ENCODE data around the gene ACAA1. TPM values are rescaled to one million over a fixed set of nuclear protein-coding genes. Genes with fewer than 3 reads are reported as not detected.
"Not testable (repeated sequence)": the region's sequence is repeated elsewhere in the genome, so short reads cannot be mapped to it uniquely, and the experiment has no call there.

The ACAA1 gene
- polyA plus RNA-seq, 1 experiment: 47.6 TPM

- peaks cover 5% of the 10 kb centered on the region; the same call in 1 of the 2 replicates for H3K9me3 ChIP-seq (ENCODE audit: control insufficient read depth, insufficient read depth, low read length)
- H3K4me3 ChIP-seq (ENCODE audit: low read depth, low read length): no peak overlapping the region
- ChIA-PET CTCF (no interaction called here), POLR2A (no interaction called here)
- H3K27me3 ChIP-seq (ENCODE audit: control insufficient read depth, insufficient read depth, low read length): no peaks in the 10 kb centered on the region
- no peak for TF ChIP-seq CTCF (IDR thresholded peaks at IDR 0.05; ENCODE audit: low read depth, low read length)
- no peak overlapping the region for H3K27ac ChIP-seq (ENCODE audit: low read depth, low read length)
- DNase-seq (ENCODE audit: low read depth, low spot score): peak; percentile 1
Observed at GRCh38 chr3:38084334-38085310, 52.3 kb downstream of the ACAA1 start.

GRCh38 chr3:38083871-38084333 lies 53.0 kb downstream of the ACAA1 start:
- peaks cover 5% of the 10 kb centered on the region; the same call in 1 of the 2 replicates for H3K9me3 ChIP-seq (ENCODE audit: control insufficient read depth, insufficient read depth, low read length)
- no peak overlapping the region for H3K4me3 ChIP-seq (ENCODE audit: low read depth, low read length)
- CTCF ChIA-PET: no interaction called here
- no peak for DNase-seq (ENCODE audit: low read depth, low spot score)
- H3K27me3 ChIP-seq (ENCODE audit: control insufficient read depth, insufficient read depth, low read length): no peaks in the 10 kb centered on the region
- H3K27ac ChIP-seq (ENCODE audit: low read depth, low read length): no peak overlapping the region
- POLR2A ChIA-PET: no interaction called here
- no peak for TF ChIP-seq CTCF (IDR thresholded peaks at IDR 0.05; ENCODE audit: low read depth, low read length)

- DNase-seq (ENCODE audit: low read depth, low spot score); H3K27ac ChIP-seq (ENCODE audit: low read depth, low read length); H3K27me3 ChIP-seq (ENCODE audit: control insufficient read depth, insufficient read depth, low read length); POLR2A ChIA-PET; H3K4me3 ChIP-seq (ENCODE audit: low read depth, low read length); CTCF ChIA-PET; H3K9me3 ChIP-seq (ENCODE audit: control insufficient read depth, insufficient read depth, low read length): not testable (repeated sequence)
Observed at GRCh38 chr3:38083254-38083653, 53.7 kb downstream of the ACAA1 start.

- POLR2A ChIA-PET; CTCF ChIA-PET; H3K27me3 ChIP-seq (ENCODE audit: control insufficient read depth, insufficient read depth, low read length); H3K27ac ChIP-seq (ENCODE audit: low read depth, low read length); H3K4me3 ChIP-seq (ENCODE audit: low read depth, low read length); H3K9me3 ChIP-seq (ENCODE audit: control insufficient read depth, insufficient read depth, low read length); DNase-seq (ENCODE audit: low read depth, low spot score): not testable (repeated sequence)
Observed at GRCh38 chr3:38082296-38082695, 54.6 kb downstream of the ACAA1 start.

GRCh38 chr3:38077073-38077472 lies 59.9 kb downstream of the ACAA1 start:
- H3K27me3 ChIP-seq (ENCODE audit: control insufficient read depth, insufficient read depth, low read length); H3K4me3 ChIP-seq (ENCODE audit: low read depth, low read length); H3K27ac ChIP-seq (ENCODE audit: low read depth, low read length); POLR2A ChIA-PET; DNase-seq (ENCODE audit: low read depth, low spot score); CTCF ChIA-PET; H3K9me3 ChIP-seq (ENCODE audit: control insufficient read depth, insufficient read depth, low read length): not testable (repeated sequence)

Small RNA genes within 50 kb of the gene (small RNA-seq; reads per million reads assigned to genes)
- gene RF00019 (ENCODE audit: insufficient read length, low read depth): not detected

Other genes starting within 250 kb of the ACAA1 start
- gene VILL, start 146.3 kb downstream of the ACAA1 start, polyA plus RNA-seq (2011; rRNA removed): 2.6 and 5.3 TPM in 2 replicates
- 14.4 and 17.0 TPM in 2 replicates for gene PLCD1, start 107.5 kb downstream of the ACAA1 start, polyA plus RNA-seq (2011; rRNA removed)
- 0.04 and 0.06 TPM in 2 replicates for gene DLEC1, start 97.9 kb downstream of the ACAA1 start, polyA plus RNA-seq (2011; rRNA removed)
- gene MYD88, start 1.5 kb upstream of the ACAA1 start, polyA plus RNA-seq (2011; rRNA removed): 32.4 and 47.0 TPM in 2 replicates
- gene OXSR1, start 28.4 kb upstream of the ACAA1 start, polyA plus RNA-seq (2011; rRNA removed): 34.7 and 42.3 TPM in 2 replicates
- gene SLC22A13, start 128.7 kb upstream of the ACAA1 start, polyA plus RNA-seq (2011; rRNA removed): 0.15 and 0.19 TPM in 2 replicates
- gene SLC22A14, start 145.2 kb upstream of the ACAA1 start, polyA plus RNA-seq (2011; rRNA removed): not detected in 2 replicates
- gene XYLB, start 209.7 kb upstream of the ACAA1 start, polyA plus RNA-seq (2011; rRNA removed): 3.1 and 4.0 TPM in 2 replicates

All from AG04450 (cell line).